ENCODE measurements around the gene THSD8. TPM values are rescaled to one million over a fixed set of nuclear protein-coding genes. Genes with fewer than 3 reads are reported as not detected.
"Not testable (repeated sequence)": the region's sequence is repeated elsewhere in the genome, so short reads cannot be mapped to it uniquely, and the experiment has no call there.

THSD8 gene
- total RNA-seq, 4 donors from 2014 or later = 0.67 TPM; not detected in 3

- peak within 1 kb of the TSS in 2 of 3 donors; percentile 25 to 63 for H3K4me3 ChIP-seq (replicated peaks in 1 of 3)
- H3K9me3 ChIP-seq = no peaks in the 10 kb centered on the region
- DNase-seq = peak; percentile 87 to 89
- TF ChIP-seq CTCF (IDR thresholded peaks at IDR 0.05) (no peak), POLR2A (IDR thresholded peaks at IDR 0.05) (peak in 1 of 2 donors; percentile 35)
- H3K36me3 ChIP-seq = no peaks in the 10 kb centered on the region
- 6% methylated on average over 28 to 37 of the region's 66 CpGs for WGBS, 2 donors
- H3K27ac ChIP-seq = peak within 1 kb of the TSS; percentile 26 to 75 (median 70)
- intact Hi-C loops (cut with DNase I) = no loop called here
- no peaks in the 10 kb centered on the region for H3K27me3 ChIP-seq
- H3K4me1 ChIP-seq = peaks cover 14 to 17% of the 10 kb centered on the region in 2 donors
Observed at GRCh38 chr19:12806242-12807081, 4.6 kb downstream of the THSD8 start, which contains the start of gene RNASEH2A. RNASEH2A (plus strand) TSS chr19:12806584; CDS start chr19:12806674, 90 bp downstream.

DNA sequence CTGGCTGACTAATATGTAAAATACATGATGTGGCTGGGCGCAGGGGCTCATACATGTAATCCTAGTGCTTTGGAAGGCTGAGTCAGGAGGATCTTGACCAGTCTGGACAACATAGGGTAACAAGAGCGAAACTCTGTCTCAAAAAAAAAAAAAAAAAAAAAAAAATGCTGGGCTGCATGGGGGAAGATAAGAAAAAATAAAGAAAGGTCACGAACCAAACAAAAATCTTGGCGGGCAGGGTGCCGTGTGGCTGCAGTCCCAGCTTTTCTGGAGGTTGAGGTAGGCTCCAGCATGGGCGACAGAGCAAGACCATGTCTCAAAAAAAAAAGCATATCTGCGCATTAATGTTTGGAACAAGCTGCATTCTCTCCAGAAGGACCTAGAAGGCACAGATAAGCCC lies 13.2 kb downstream of the THSD8 start:
- H3K27ac ChIP-seq = no peak overlapping the region
- no peaks in the 10 kb centered on the region for H3K4me1 ChIP-seq
- 84 to 91% methylated on average over 7 of the region's 7 CpGs for WGBS, 2 donors
- no peaks in the 10 kb centered on the region for H3K27me3 ChIP-seq
- no peak for TF ChIP-seq CTCF (IDR thresholded peaks at IDR 0.05)
- TF ChIP-seq POLR2A (IDR thresholded peaks at IDR 0.05) = no peak
- no peaks in the 10 kb centered on the region for H3K36me3 ChIP-seq
- no peaks in the 10 kb centered on the region for H3K9me3 ChIP-seq
- intact Hi-C loops (cut with DNase I) = no loop called here
- H3K4me3 ChIP-seq (replicated peaks in 1 of 3) = no peak overlapping the region
- DNase-seq = no peak

DNA sequence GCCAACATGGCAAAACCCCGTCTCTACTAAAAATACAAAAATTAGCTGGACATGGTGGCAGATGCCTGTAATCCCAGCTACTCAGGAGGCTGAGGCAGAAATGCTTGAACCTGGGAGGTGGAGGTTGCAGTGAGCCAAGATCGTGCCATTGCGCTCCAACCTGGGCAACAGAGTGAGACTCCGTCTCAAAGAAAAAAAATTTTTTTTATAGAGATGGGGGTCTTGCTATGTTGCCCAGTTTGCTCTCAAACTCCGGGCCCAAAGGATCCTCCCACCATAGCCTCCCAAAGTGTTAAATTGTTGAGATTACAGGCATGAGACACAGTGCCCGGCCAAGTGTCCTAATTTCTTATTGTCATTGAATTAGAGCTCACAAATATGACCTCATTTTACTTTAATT lies 15.3 kb downstream of the THSD8 start:
- H3K27ac ChIP-seq; H3K36me3 ChIP-seq; DNase-seq; intact Hi-C loops (cut with DNase I); H3K27me3 ChIP-seq; H3K4me1 ChIP-seq; H3K9me3 ChIP-seq; H3K4me3 ChIP-seq (replicated peaks in 1 of 3): not testable (repeated sequence)
- 94 to 95% methylated on average over 6 of the region's 6 CpGs for WGBS, 2 donors

DNA sequence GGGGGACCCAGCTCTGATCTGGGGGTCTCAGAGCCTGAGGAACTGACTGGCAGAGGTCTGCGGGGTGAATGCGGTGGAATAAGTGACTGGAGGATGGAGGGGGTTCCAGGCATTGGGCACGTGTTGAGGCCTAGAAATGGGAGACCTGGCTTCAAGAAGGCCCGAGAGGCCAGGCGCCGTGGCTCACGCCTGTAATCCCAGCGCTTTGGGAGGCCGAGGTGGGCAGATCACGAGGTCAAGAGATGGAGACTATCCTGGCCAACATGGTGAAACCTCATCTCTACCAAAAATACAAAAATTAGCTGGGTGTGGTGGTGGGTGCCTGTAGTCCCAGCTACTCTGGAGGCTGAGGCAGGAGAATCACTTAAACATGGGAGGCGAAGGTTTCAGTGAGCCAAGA lies 15.9 kb downstream of the THSD8 start:
- intact Hi-C loops (cut with DNase I); H3K36me3 ChIP-seq; H3K4me3 ChIP-seq (replicated peaks in 1 of 3); DNase-seq; H3K4me1 ChIP-seq; H3K9me3 ChIP-seq; H3K27ac ChIP-seq; H3K27me3 ChIP-seq: not testable (repeated sequence)
- WGBS, 2 donors = 94 to 97% methylated on average over 11 of the region's 11 CpGs

GRCh38 chr19:12821761-12822160 lies 19.9 kb downstream of the THSD8 start:
- DNase-seq = no peak
- H3K27me3 ChIP-seq = peaks cover 7% of the 10 kb centered on the region
- H3K27ac ChIP-seq = no peak overlapping the region
- intact Hi-C loops (cut with DNase I) = no loop called here
- H3K4me3 ChIP-seq (replicated peaks in 1 of 3) = no peak overlapping the region
- 90 to 94% methylated on average over 2 of the region's 2 CpGs for WGBS, 2 donors
- TF ChIP-seq POLR2A (IDR thresholded peaks at IDR 0.05) (no peak), CTCF (IDR thresholded peaks at IDR 0.05) (no peak)
- H3K36me3 ChIP-seq = no peaks in the 10 kb centered on the region
- no peaks in the 10 kb centered on the region for H3K4me1 ChIP-seq
- no peaks in the 10 kb centered on the region for H3K9me3 ChIP-seq

Measured in thyroid gland (tissue), 4 donors.